GM19397 (cell line): ENCODE results near the gene NFKBIB.

Experiments
- ATAC-seq: cut with Tn5 transposase; IDR thresholded peaks from one replicate; pipeline ENCODE4 v1.9.1; 2021; ENCODE audit warnings: mild to moderate bottlenecking, moderate library complexity; ENCODE audit not compliant: unreplicated experiment

Gene NFKBIB

GRCh38 chr19:38904581-38905539 is 5.1 kb downstream of the NFKBIB start:
- ATAC-seq, result no peak

GRCh38 chr19:38905620-38906019 is 5.9 kb downstream of the NFKBIB start:
- ATAC-seq, result no peak

- no peak for ATAC-seq
These were observed 7.5 kb downstream of the NFKBIB start for GRCh38 chr19:38907227-38907626.

- ATAC-seq, result no peak
These were observed 7.9 kb downstream of the NFKBIB start for GRCh38 chr19:38907670-38908069.

DNA sequence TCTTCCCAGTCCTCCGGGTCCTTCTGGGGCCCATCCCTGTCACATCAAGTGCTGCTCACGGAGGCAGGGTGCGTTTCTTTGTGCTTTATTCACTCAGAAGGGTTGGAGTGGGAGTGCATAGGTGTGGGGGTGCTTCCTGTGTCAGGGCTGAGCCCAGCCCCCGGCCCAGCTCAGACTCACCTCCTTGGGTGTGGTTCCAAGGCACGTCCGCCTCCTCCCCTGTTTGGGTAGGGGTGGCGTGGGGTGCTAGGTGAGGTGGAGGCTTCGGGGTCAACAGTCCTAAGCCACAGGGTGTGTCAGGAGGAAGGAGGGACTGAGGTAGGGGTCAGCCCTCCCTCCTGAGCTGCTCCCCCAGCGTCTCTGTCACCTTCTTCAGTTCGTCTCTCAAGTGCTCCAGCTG is 9.1 kb downstream of the NFKBIB start:
- no peak for ATAC-seq

- ATAC-seq, result no peak
These were observed 10.7 kb downstream of the NFKBIB start for GRCh38 chr19:38910488-38910887.

DNA sequence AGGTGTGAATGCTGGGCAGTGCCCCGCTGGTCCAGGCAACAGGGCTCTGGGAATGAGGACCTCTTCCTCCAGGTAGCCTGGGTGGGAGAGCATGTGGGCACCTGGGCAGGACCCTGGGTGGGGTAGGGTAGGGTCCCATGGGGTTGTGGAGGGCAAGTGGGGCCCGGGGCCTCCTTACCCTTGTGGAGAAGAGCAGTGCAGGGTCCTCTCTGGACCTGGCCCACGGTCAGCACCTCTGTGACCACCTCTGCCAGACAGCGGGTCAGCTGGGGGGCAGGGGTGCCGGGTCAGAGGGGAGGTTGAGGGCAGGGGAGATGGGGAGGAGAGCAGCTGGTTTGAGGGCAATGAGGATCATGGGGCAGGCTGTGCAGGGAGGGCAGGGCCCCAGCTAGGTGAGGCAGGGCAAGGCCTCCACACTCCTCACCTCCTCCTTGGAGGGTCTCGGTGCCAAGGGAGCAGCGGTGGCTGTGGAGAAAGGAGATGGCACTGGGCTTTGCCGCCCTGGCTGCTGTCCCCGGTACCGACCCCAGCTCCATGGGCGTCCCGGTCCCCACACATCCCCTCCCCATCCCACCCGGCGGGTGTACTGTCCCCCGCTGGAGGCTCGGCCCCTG is 11.7 kb downstream of the NFKBIB start:
- ATAC-seq, result no peak

GRCh38 chr19:38912600-38913514 is 13.1 kb downstream of the NFKBIB start:
- no peak for ATAC-seq

DNA sequence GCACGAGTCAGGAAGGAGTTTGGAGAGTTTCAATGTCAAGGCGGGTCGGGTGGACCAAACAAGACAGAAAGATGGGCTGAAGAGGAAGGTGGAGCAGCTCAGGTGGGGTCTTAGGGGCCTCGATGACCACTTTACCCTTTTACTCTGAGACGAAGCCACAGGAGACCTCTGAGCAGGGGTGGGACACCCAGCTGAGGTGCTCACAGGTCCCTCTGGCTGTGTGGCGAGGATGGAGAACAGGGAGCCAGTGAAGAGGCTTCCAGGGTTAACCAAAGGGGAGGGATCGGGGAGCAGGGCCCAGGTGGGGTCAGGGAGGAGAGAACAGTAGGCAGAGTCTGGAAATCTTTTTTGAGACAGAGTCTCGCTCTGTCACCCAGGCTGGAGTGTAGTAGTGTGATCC is 14.2 kb downstream of the NFKBIB start:
- no peak for ATAC-seq

DNA sequence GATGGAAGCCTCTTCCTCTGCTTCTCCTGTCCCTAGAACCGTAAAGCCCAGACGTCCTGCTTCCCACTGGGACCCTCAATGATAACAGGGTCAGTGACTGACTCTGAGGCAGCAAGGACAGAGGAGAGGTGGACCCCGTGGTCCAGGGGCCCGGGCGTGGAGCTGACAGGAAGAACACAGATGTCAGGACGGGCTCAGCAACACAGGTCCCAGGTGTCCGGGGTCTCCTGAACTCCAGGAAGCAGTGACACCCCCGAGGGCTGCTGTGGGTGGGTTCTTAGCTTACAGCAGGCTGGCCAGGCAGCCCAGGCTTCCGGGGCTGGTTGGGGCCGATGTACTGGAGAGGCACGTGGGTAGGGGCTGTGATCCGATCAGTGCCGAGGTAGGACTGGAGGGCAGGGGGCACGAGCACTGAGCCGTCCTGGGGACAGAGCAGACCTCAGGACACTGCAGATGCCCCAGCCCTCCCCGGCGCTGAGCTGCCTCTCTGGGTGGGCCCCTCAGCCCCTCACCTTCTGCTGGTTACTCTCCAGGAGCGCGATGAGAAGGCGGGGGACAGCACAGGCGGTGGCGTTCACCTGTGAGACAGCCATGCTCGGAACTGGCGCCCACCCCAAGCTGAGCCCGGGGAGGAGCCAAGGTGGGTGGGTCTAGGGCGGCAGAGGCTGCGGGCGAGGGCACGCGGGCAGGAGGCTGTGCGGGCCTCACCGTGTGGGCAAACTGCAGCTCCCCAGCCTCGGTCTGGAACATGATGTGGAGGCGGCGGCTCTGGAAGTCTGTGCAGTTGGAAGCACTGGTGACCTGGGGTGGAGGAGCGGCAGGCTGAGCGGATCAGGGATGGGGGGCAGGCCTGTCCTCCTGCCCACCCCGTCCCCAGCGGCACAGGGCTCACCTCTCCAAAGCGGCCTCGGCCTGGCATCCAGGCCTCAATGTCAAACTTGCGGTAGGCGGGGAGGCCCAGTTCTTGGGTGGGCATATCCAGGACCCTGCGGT is 15.9 kb downstream of the NFKBIB start:
- no peak for ATAC-seq

GRCh38 chr19:38917516-38917915 is 17.7 kb downstream of the NFKBIB start:
- no peak for ATAC-seq

- ATAC-seq, result no peak
These were observed 18.2 kb downstream of the NFKBIB start for GRCh38 chr19:38917921-38918491.

DNA sequence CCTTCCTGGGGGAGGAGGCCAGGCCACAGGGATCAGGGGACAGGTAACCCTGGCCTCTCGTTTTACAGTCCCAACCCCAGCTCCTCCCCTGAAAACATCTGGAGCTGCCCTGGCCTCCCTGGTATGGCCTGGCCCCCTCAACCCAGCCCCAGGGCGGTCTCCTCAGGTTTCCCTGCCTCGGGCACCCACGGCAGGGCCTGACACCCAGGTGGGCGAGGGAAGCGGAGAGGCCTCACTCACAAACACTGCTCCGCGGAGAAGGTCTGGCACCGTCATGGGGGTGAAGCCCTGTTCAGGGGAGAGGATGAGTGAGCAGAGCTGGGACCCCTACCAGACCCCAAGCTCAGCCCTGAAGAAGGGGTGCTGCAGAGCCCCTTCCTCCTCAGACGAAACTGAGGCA is 18.8 kb downstream of the NFKBIB start:
- ATAC-seq, result no peak

- ATAC-seq, result no peak
These were observed 20.2 kb downstream of the NFKBIB start for GRCh38 chr19:38919837-38920601.

- no peak for ATAC-seq
These were observed 21.0 kb downstream of the NFKBIB start for GRCh38 chr19:38920602-38921419.

DNA sequence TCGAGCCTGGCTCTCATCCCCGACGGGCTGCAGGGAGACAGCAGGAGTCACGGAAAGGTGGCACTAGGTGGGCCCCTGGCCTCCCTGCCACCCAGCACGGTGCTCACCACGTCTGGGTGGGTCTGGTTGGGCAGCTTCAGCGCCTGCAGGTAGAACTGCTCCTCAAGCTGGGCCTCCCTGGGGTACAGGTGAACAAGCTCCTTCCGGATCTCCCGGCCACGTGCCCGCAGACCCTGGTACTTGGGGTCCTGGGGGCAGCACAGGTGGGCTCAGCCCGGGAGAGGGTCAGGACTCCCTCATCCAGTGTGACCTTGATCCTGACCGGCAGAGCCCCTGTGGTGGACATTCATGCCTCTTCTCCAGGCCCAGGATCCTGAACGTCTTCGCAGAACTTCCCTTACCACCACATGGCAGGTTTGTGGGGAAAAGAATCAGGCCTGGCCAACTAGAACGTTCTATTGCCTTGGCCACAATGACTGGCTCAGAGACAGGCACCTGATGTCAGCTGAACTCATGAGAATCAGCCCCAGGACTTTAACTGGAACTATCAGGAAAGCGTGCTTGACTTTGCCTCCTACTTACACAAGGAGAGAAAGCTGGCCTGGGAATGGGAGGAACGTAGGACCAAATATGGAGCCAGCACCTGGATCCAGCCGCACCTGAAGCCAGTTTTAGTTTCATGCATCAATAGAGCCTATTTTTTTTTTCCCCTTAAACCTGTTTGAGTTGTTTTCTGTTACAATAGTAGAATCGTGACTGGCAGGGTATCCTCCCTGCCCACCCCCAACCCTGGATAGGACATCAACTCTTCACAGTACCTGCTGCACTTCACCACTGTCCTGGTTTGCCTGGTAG is 21.9 kb downstream of the NFKBIB start:
- ATAC-seq, result no peak

- no peak for ATAC-seq
These were observed 22.7 kb downstream of the NFKBIB start for GRCh38 chr19:38922482-38922881.
